Motor neuron (in vitro differentiated cells): ENCODE data around the gene LRRC10B. TPM values are rescaled to one million over a fixed set of nuclear protein-coding genes. Genes with fewer than 3 reads are reported as not detected.

Experiments
- ATAC-seq, 8 experiments: fragments of 200-7000 bp; cut with Tn5 transposase; replicated peaks in 6 of 8; 2 replicates each; pipeline ENCODE4 v1.8.0; 2021; ENCODE audit warnings: mild to moderate bottlenecking in 8 of 8, moderate library complexity in 8 of 8
- H3K27ac ChIP-seq, 2 donors: fragments of 250-450 bp; sonication (Bioruptor Pico); 2 replicates each; pipeline ENCODE4 v1.9.0; 2021; ENCODE audit warnings: antibody characterized with exemption in 2 of 2, mild to moderate bottlenecking in 2 of 2, moderate library complexity in 1 of 2
- H3K4me1 ChIP-seq, 2 donors: fragments of 250-450 bp; sonication (Bioruptor Pico); replicated peaks in 1 of 2; 2 replicates each; pipeline ENCODE4 v1.6.1; 2021; ENCODE audit warnings: antibody characterized with exemption in 2 of 2, mild to moderate bottlenecking in 2 of 2, moderate library complexity in 1 of 2
- H3K4me3 ChIP-seq, 5 donors: fragments of 250-450 bp; sonication (Bioruptor Pico); 2 replicates each; pipeline ENCODE4 v1.9.0; 2021; ENCODE audit warnings: antibody characterized with exemption in 5 of 5, mild to moderate bottlenecking in 5 of 5, moderate library complexity in 4 of 5
- WGBS, 10 experiments: fragments of 450-650 bp; shearing (Covaris generic); methylation state at CpG; one replicate each; pipeline ENCODE4 v1.0.0; 2022; 5-methylcytosine and 5-hydroxymethylcytosine counted together
- in situ Hi-C, 9 experiments: fragments of 400-800 bp; cut with MboI; loops; one replicate each; pipeline ENCODE4 v1.15.0; 2021; ENCODE audit warnings: low sequenced_read_pairs in 9 of 9, low pct_unique_long_range_greater_than_20kb in 2 of 9; ENCODE audit not compliant: unreplicated experiment in 9 of 9
- total RNA-seq, 8 experiments: library from RNA; unstranded; fragments of 300-600 nt; gene quantifications; 2 replicates each; pipeline versions ENCODE4 v1.2.3 to v1.2.4, GENCODE V29; 2022

The LRRC10B gene
- total RNA-seq, 8 experiments from 2014 or later = 0.10 to 10.4 (median 3.4) TPM; not detected in 1

GRCh38 chr11:61513143-61513765 lies 4.7 kb downstream of the LRRC10B start:
- Histone ChIP-seq H3K4me3 (no peak overlapping the region), H3K4me1 (peaks cover 33 to 51% of the 10 kb centered on the region in 2 donors), H3K27ac (no peak overlapping the region)
- in situ Hi-C loops = no loop called here
- 33 to 100% (median 65%) methylated on average over 2 to 4 of the region's 11 CpGs; no CpG with 5 or more reads in 6 of the 10 experiments for WGBS, 10 experiments
- no peak for ATAC-seq

DNA sequence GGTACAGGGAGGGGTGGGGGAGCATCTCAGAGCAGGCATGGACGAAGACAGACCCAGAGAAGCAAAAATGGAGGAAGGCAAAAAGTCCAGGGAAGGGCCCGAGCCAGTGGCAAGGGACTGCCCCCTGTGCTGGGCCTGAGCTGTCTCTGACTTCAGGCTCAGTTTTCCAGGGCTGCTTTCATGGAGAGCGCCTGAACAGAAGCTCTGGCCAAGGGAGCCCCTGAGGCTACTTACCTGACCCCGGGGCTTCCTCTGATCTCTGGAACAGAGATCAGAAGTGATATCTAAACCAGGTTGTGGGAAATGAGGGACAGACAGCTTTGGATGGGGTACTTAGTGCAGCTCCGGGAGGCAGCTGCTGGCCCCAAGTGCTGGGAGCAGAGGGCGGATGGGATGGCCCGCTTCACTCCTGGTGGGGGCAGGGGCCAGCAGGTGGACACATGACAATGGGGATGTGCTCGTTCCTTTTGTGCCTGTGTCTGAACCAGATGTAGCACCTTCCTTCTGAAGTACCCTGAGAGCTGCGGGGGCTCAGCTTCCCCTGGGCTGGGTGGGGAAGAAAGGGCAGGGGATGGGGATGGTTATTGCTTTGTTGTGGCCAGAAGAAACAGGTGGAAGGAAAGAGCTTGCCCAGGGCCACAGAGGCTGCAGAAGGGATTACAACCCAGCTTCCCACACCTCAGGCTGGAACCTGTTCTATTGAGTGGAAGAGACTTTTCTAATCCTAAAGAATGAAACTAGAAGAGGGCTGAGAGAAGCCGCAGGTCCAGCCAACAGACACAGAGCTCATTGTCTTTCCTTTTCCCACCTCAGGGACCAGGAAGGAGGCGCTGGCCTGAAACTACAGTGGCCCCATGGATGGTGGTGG lies 5.7 kb downstream of the LRRC10B start:
- H3K4me1 ChIP-seq = peaks cover 33 to 51% of the 10 kb centered on the region in 2 donors
- WGBS, 10 experiments = 58 to 83% (median 68%) methylated on average over 2 to 5 of the region's 11 CpGs; no CpG with 5 or more reads in 6 of the 10 experiments
- no peak for ATAC-seq
- no peak overlapping the region for H3K27ac ChIP-seq
- in situ Hi-C loops = no loop called here
- no peak overlapping the region for H3K4me3 ChIP-seq

DNA sequence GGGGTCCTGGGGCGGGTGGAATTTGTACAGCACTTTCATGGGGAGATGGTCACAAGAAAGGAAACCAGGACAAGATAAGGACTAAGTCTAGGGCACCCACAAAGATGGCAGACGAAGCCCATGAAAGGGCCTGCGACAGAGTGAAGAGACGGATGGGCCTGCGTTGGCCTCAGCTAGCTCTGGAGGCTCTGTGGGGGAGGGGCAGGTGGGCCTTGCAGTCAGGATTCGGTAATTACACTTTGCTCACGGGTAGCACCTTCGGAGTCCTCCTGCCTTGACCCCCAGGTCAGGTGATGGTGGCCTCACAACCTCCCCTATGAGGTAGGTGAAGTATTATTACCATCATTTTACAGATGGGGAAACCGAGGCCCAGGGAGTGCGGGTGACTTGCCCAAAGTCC lies 7.1 kb downstream of the LRRC10B start:
- Histone ChIP-seq H3K4me1 (peaks cover 20 to 38% of the 10 kb centered on the region in 2 donors), H3K4me3 (no peak overlapping the region), H3K27ac (no peak overlapping the region)
- in situ Hi-C loops = no loop called here
- ATAC-seq = no peak
- WGBS, 10 experiments = 40 to 80% (median 42%) methylated on average over 1 to 2 of the region's 10 CpGs; no CpG with 5 or more reads in 5 of the 10 experiments

DNA sequence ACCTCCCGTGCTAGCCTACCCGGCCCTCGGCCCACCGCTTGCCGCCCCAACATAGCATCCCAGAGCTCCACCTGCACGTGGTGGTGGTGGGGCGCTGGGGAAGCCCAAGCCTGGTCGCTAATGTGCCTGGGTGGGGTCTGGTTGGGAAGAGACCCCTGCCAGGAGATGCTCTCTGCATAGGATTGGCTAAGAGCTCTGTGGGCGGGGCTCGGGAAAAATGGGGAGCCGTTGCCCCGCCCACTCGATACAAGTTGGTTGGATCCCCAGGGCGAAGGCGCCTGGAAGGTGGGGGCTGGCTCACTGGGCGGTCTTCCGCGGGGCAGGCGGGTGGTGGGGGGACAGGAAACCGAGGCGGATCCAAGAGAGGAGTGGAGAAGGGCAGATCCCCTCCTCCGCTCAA lies 7.6 kb downstream of the LRRC10B start:
- no peak for ATAC-seq
- 90% methylated on average over 2 of the region's 22 CpGs; no CpG with 5 or more reads in 9 of the 10 experiments for WGBS, 10 experiments
- H3K4me1 ChIP-seq = peaks cover 15 to 33% of the 10 kb centered on the region in 2 donors
- H3K27ac ChIP-seq = no peak overlapping the region
- no peak overlapping the region for H3K4me3 ChIP-seq
- in situ Hi-C loops = no loop called here

DNA sequence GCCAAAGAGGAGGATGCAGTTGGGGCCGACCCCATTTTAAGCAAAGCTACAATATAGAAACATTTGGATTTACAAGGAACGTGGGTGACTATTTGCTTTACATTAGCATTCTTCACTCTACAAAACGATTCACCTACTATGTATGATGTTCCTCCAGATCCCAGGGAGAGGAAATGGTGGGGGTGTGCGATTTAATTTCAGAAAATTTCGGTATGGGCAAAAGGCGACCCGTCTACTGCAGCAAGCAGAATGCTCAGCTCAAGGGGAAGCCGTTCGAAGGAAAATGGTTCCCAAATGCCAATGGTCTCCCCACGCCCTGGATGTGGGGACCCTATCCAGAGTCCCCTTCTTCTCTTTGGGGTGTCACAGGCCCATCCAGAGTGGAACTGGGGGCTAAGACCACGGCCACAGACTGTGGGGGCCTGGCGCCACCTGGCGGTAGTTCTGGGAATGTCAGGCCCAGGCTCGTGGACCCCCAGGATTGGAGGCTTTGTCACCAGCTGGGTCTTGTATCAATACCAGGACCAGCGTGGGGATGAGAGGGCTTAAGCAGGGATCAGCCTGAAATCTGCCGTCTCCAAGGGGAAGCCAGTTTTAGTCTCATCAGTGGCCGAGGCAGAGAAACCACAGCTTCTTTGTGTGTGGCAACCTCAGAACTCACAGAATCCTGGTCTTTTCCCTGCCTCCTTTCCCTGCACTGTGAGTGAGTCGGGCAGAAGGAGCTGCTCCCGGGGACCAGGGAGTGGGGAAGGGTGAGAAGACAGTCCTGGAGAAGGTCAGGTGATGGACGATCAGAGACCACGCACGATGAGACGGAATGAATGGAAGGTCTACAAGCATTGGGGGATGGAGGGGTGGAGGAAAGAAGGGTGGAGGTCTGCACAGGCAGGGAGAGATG lies 8.4 kb downstream of the LRRC10B start:
- 13 to 51% (median 29%) methylated on average over 2 to 10 of the region's 23 CpGs; no CpG with 5 or more reads in 2 of the 10 experiments for WGBS, 10 experiments
- H3K27ac ChIP-seq = no peak overlapping the region
- H3K4me3 ChIP-seq = no peak overlapping the region
- peak; percentile 32 to 90 (median 72) for ATAC-seq
- peaks cover 12 to 27% of the 10 kb centered on the region in 2 donors for H3K4me1 ChIP-seq
- in situ Hi-C loops = no loop called here

GRCh38 chr11:61518032-61518795 lies 9.7 kb downstream of the LRRC10B start:
- Histone ChIP-seq H3K27ac (no peak overlapping the region), H3K4me1 (peaks cover 12 to 27% of the 10 kb centered on the region in 2 donors), H3K4me3 (no peak overlapping the region)
- peak in 1 of 8 experiments; percentile 4 for ATAC-seq
- WGBS, 10 experiments = 60 to 100% (median 78%) methylated on average over 1 to 4 of the region's 23 CpGs; no CpG with 5 or more reads in 6 of the 10 experiments
- in situ Hi-C loops = no loop called here

DNA sequence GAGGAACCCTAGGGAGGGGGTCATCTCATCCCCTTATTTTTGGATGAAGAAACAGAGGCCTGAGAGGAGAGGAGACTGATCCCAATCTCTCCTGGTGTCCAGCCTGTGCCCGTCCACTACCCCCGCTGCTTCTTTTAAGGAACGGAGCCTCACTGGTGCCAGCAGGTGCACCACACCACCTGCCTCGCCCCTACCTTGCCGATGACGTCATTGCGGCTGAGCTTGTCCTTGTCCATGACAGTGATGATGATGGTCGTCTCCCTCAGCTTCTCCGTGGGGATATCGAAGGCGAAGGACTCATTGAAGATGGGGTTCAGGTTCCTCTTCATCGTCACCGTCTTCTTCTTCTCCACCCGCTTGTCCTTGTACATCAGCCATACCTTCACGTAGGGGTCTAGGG lies 14.3 kb downstream of the LRRC10B start:
- Histone ChIP-seq H3K4me3 (no peak overlapping the region), H3K4me1 (peaks cover 3 to 6% of the 10 kb centered on the region in 2 donors), H3K27ac (no peak overlapping the region)
- in situ Hi-C loops = no loop called here
- ATAC-seq = no peak
- 71 to 100% (median 93%) methylated on average over 2 to 8 of the region's 15 CpGs; no CpG with 5 or more reads in 5 of the 10 experiments for WGBS, 10 experiments

GRCh38 chr11:61524446-61524845 lies 15.9 kb downstream of the LRRC10B start:
- 63 to 100% (median 80%) methylated on average over 1 to 8 of the region's 12 CpGs; no CpG with 5 or more reads in 4 of the 10 experiments for WGBS, 10 experiments
- in situ Hi-C loops = no loop called here
- Histone ChIP-seq H3K4me1 (peaks cover 0 to 2% of the 10 kb centered on the region in 2 donors), H3K27ac (no peak overlapping the region), H3K4me3 (no peak overlapping the region)
- ATAC-seq = no peak

GRCh38 chr11:61524963-61525587 lies 16.5 kb downstream of the LRRC10B start:
- in situ Hi-C loops = no loop called here
- Histone ChIP-seq H3K27ac (no peak overlapping the region), H3K4me1 (peaks cover 0 to 2% of the 10 kb centered on the region in 2 donors), H3K4me3 (no peak overlapping the region)
- ATAC-seq = no peak
- 40 to 100% (median 91%) methylated on average over 1 to 12 of the region's 19 CpGs; no CpG with 5 or more reads in 2 of the 10 experiments for WGBS, 10 experiments

DNA sequence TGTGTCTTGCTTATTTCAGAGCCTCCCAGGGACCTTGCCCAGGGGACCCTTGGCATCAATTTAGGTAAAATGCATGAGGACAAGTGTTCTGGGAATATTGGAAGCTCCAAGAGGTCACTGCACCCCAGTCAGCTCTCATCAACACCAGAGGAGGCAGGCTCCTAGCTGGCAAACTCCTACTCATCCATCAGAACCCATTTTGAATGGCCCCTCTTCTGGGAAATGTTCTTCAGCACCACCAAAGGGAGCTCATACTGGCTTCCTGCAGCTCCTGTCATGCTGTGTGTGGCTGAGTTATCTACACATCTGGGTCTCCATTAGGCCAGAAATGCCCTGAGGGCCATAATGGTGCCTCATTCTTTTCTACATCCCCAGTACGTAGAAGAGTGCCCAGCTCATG lies 17.7 kb downstream of the LRRC10B start:
- Histone ChIP-seq H3K4me1 (peaks cover 6 to 8% of the 10 kb centered on the region in 2 donors), H3K4me3 (no peak overlapping the region), H3K27ac (no peak overlapping the region)
- 83 to 100% (median 100%) methylated on average over 1 of the region's 1 CpG; no CpG with 5 or more reads in 6 of the 10 experiments for WGBS, 10 experiments
- in situ Hi-C loops = no loop called here
- ATAC-seq = no peak

DNA sequence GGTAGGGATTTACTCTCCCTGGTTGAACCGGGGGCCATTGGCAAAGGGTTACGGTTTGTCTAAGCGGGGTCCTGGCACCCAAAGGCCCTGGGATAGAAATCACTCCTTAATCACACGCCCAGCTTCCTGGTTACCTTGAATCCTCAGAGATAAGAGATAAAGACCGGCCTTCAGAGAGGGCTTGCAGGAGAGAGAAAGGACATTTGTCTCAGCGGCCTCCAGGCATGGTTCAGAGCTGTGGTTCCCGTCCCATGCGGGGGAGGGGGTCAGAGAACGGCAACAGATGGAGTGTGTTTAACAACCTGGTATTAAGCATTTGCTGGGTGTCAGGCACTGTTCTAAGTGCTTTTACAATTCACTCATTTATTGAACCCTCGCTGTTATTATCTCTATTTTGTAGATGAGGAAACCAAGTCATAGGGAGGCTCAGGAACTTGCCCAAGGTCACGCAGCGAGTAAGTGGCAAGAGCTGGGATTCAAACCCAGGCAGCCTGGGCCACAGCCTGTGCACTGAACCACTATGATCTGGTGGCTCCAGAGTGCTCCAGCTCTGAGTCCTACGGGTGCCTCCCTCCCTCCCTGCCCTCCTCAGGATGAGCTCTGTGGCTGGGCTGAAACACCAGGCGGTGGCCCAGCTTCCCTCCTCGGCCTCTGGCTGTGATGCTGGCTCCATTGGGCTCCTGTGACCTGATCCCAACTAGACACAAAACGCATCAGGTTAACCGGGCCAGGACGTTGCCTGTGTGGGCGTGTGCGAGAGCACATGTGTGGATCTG lies 18.6 kb downstream of the LRRC10B start:
- ATAC-seq = no peak
- in situ Hi-C loops = no loop called here
- Histone ChIP-seq H3K27ac (no peak overlapping the region), H3K4me3 (no peak overlapping the region), H3K4me1 (peaks cover 9 to 11% of the 10 kb centered on the region in 2 donors)
- 52 to 100% (median 82%) methylated on average over 2 to 15 of the region's 20 CpGs; no CpG with 5 or more reads in 2 of the 10 experiments for WGBS, 10 experiments
